ENCODE results near the gene TCF7L1.

Gene TCF7L1

GRCh38 chr2:85132834-85133637 is at the start of gene TCF7L1:
Gene TCF7L1, plus strand, starts transcription at chr2:85133392. Its CDS starts 293 bp downstream, at chr2:85133685.
- no peak for DNase-seq (ENCODE audit: low read depth)
- TF ChIP-seq CTCF (conservative IDR thresholded peaks at IDR 0.05; ENCODE audit: low read depth, low read length) = peak; percentile 81

GRCh38 chr2:85085563-85085962 is 47.6 kb upstream of the TCF7L1 start:
- DNase-seq (ENCODE audit: low read depth) = no peak
- no peak for TF ChIP-seq CTCF (conservative IDR thresholded peaks at IDR 0.05; ENCODE audit: low read depth, low read length)
- H3K4me3 ChIP-seq (ENCODE audit: low read length) = no peak overlapping the region

More at GRCh38 chr2:85132834-85133637, at the start of gene TCF7L1:
- H3K4me3 ChIP-seq (ENCODE audit: low read length) = peak within 1 kb of the TSS; percentile 77

- no peak for DNase-seq (ENCODE audit: low read depth)
- no peak for TF ChIP-seq CTCF (conservative IDR thresholded peaks at IDR 0.05; ENCODE audit: low read depth, low read length)
- no peak overlapping the region for H3K4me3 ChIP-seq (ENCODE audit: low read length)
Observed at GRCh38 chr2:85087541-85087940, 45.7 kb upstream of the TCF7L1 start.

- H3K4me3 ChIP-seq (ENCODE audit: low read length) = no peak overlapping the region
- no peak for DNase-seq (ENCODE audit: low read depth)
- TF ChIP-seq CTCF (conservative IDR thresholded peaks at IDR 0.05; ENCODE audit: low read depth, low read length) = no peak
Observed at GRCh38 chr2:85088921-85089320, 44.3 kb upstream of the TCF7L1 start.

- DNase-seq (ENCODE audit: low read depth) = no peak
- no peak overlapping the region for H3K4me3 ChIP-seq (ENCODE audit: low read length)
- TF ChIP-seq CTCF (conservative IDR thresholded peaks at IDR 0.05; ENCODE audit: low read depth, low read length) = no peak
Observed at GRCh38 chr2:85089585-85089984, 43.6 kb upstream of the TCF7L1 start.

GRCh38 chr2:85091838-85092237 is 41.4 kb upstream of the TCF7L1 start:
- DNase-seq (ENCODE audit: low read depth) = no peak
- TF ChIP-seq CTCF (conservative IDR thresholded peaks at IDR 0.05; ENCODE audit: low read depth, low read length) = no peak
- H3K4me3 ChIP-seq (ENCODE audit: low read length) = no peak overlapping the region

- no peak overlapping the region for H3K4me3 ChIP-seq (ENCODE audit: low read length)
- no peak for DNase-seq (ENCODE audit: low read depth)
- no peak for TF ChIP-seq CTCF (conservative IDR thresholded peaks at IDR 0.05; ENCODE audit: low read depth, low read length)
Observed at GRCh38 chr2:85095094-85095493, 38.1 kb upstream of the TCF7L1 start.

All from retinal pigment epithelial cell (primary cell).